NCI-H2081 (cell line): ENCODE results near the gene DPM2.

Experiments used
- DNase-seq, 2 experiments: peaks; one replicate each; lab custom pipeline; 2025; lab: John Stamatoyannopoulos, UW

DPM2 gene

DNA sequence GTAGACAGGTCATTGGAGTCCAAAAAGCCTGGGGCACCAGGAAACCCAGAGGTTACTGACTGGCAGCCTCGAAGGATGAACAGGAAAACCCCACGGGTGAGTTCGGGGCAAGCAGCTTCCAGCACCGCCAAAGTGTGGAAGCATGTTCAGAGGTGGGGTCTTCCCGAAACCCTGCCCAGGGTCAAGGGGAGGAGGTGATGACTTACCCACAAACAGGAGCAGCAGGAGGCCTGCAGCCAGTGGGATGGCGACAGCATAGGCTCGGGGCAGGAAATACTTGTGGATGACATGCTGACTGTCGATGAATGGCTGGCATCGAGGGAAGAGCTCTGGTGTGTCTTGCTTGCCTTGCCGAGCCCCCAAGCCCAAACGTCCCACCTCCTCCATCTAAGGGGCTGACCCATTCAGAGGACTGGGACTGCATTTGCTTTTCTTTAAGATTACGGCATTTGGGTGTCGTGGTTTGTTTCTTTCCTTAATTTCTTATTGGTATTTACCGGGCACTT, 1.3 kb downstream of the DPM2 start:
- DNase-seq: no peak

DNA sequence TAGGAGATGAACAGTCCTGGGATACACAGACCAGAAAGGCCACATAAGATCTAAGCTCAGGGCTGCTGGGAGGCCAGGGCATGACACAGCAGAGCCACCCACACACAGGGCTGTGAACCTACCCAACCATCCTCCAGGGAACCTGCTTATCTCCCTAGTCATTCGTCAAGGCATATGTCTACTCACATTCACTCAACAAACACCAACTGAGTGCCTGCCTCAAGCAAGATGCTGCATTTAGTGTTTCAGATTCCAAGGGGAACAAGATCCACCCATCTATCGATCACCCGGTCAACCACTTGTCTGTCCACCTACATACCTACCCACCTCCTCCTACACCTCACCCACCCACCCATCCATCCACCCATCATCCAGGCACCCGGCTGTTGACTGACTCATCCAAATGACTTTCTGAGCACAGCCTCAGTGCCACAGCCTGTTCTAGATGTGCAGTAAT, 1.9 kb downstream of the DPM2 start:
- no peak for DNase-seq

- DNase-seq: no peak
Measured at GRCh38 chr9:127934986-127935385, 2.7 kb downstream of the DPM2 start.

DNA sequence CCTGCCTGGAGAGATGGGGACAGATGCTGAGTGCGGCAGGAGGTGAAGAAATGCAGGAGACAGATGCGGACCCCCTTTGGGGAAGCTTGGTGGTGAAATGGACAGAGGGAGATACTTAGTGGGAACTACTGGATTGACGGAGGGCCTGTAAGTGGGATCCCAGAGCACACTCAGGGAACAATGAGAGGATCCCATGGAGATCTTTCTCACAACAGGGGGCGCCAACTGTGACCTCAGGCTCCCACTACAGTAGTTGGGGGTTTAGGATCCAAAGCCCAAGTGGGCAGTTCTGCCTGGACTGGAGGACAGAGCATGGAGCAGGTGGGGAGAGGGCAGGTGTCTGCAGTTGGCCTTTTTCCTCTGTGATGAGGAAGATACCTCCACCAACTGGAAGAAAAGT, 3.4 kb downstream of the DPM2 start:
- DNase-seq: no peak

DNA sequence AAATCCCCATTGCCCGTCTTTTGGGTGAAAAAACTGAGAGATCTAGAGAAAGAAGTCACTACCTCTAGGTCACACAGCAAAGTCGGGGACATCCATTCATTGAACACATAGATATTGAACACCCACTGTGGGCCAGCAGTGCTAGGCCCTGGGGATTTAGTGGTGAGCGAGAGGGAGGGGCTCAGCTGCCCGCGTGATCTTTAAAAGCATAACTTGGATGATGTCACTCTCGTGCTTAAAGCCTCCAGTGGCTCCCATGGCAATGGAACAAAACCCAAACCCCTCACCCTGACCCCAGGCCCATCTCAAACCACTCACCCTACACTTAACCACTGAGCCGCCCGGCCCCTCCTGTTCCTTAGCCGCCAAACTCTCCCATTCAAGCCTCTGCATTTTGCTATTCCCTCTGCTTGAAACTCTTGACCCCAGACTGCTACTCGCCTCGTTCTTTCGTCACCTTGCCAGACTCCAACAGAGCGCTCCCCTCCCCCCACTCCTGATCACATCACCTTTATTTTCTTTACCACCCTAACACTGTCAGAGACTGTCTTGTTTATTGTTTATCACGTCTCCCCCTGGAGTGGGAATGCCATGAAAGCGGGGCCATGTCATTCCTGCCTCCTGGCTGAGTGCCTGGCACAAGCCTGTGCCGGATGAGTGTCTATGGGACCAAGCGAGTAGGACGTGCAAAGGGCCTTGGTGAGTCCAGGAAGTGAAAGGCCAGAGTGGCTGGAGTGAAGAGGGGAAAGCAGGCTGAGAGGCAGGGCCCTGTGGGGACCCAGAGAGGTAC, 6.4 kb downstream of the DPM2 start:
- peak in 1 of 2 experiments; percentile 48 for DNase-seq

DNA sequence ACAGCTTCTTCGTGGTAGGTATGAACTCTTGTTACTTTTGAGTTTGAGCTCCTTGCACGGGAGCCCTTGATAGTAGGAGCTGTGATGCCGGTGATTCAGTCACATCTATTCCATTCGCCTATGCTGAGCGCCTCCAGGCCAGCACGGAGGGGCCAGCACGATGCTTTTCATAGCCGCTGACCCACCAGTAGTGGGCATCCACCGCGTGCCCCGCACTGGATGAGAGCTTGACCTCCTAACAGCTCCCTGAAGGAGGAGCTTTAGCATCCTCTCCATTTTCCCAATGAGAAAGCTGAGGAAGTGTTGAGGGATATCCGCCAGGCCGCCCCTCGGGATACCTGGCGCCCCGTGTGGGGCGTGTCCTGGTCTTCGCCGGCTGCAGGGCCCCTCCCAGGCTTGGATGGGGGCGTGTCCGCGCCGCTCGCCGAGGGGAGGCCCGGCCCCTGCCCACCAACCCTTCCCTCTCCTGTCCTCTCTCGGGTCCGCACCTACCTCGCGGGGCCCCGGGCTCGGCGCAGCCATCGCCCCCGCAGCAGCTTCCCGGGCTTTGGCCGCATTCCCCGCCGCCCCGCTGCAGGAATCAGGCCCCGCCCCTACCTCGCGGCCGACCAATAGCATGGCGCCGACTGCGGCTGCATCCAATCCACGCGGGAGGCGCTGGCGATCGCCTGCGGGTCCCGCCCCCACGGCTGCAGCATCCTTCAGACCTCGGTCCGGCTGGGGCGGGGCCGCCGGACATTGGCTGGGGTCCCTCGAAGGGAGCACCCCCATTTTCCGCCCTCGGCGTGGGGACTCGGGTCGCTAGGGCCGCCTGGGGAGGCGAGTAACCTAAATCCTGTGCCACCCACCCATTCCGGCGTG, 7.2 kb downstream of the DPM2 start, which contains the start of gene PIP5KL1:
PIP5KL1 (minus strand) TSS at position 547 of the 861 bp plus-strand sequence; CDS start at position 522, 25 bp downstream.
- peak; percentile 66 to 78 for DNase-seq

GRCh38 chr9:127929625-127929979, 8.1 kb downstream of the DPM2 start:
- no peak for DNase-seq

GRCh38 chr9:127928676-127929624, 8.7 kb downstream of the DPM2 start:
- DNase-seq: no peak

- DNase-seq: no peak
Measured at GRCh38 chr9:127927988-127928675, 9.5 kb downstream of the DPM2 start.

DNA sequence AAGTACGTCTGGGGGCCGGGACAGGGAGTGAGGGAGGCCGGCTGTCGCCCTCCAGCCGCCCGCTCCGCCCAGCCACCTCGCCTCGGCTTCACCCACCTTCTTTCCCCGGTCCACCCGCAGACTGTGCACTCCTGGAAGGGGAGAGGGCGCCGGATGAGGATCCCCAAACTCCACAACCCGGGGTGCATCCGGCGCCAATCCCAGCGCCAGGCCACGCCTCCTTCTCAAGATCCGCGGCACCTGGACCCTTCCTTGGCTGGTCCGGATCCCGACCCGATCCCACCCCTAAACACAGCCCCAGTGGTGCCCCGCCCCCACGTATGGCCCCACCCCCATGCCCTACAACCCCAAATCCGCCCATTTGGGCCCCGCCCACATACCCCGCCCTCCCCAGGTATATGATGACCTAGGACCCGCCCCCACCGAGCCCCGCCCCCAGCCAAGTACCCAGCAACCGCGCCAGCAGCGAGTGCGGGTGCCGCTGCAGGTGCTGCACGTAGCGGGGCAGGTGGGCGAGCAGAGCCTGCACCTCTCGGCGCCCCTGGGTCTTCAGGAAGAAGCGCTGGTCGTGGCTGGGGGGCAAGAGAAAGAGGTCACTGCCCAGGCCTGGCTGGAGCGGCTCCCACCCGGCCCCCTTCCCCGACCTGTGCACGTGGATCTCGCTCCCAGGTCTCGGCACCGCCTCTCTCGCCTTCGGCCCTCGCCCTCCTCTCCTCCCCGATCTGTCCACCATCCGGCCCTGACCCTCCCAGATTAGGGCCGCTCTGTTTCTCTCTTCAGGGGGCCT, 10.3 kb downstream of the DPM2 start:
- peak; percentile 16 to 20 for DNase-seq

- no peak for DNase-seq
Measured at GRCh38 chr9:127926906-127927200, 10.8 kb downstream of the DPM2 start.

DNA sequence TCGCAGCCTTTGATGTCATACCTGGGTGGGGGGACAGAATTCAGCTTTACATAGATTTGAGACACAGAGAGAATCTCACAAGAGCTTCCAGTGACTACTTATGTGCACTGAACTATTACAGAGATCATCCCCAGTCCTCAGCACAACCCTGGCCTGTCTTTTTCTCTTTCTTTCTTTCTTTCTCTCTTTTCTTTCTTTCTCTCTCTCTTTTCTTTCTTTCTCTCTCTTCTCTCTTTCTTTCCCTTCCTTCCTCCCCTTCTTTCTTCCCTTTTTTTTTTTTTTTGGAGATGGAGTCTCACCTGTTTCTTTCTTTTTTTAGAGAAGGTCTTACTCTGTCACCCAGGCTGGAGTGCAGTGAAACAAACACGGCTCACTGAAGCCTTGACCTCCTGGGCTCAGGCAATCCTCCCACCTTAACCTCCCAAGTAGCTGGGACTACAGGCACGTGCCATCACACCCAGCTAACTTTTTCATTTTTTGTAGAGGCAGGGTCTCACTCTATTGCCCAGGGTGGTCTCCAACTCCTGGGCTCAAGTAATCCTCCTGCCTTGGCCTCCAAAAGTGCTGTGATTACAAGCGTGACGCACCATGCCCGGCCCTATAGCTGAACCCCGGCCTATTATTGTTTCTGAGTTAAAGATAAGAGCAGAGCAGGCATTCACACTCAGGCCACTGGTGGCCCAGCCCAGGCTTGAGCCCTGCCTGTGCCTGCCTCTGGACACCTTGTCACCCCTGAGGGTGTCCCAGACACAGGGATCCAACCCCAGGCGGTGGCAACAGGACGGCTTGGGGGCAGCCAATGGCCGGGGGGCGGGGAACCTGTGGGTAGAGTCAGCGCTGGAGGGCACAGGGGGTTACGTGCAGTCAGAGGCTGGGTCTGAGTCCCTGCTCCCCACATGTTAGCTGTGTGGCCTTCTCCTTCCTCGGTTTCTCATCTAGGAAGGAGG, 11.4 kb downstream of the DPM2 start:
- DNase-seq: no peak

GRCh38 chr9:127924736-127925444, 12.8 kb downstream of the DPM2 start:
- DNase-seq: no peak

- DNase-seq: no peak
Measured at GRCh38 chr9:127923771-127924170, 13.9 kb downstream of the DPM2 start.

DNA sequence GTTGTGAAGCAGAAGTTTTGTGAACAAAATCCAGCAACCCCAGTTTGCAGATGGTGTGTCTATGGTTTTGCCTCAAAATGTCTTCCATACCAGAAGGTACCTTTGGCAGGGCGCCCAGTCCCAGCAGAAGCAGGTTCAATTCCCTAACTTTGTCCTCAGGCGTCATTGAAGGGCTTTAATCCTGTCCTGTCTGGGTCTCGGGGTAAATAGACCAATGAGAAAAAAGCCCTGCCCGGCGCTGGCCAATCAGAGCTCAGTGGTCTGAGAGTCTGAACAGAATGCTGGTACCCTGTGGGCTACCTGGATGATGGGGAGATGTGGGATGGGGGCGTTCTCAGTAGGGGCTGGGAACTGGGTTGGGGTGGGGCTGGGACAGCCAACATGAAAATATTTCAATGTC, 14.6 kb downstream of the DPM2 start:
- no peak for DNase-seq

DNA sequence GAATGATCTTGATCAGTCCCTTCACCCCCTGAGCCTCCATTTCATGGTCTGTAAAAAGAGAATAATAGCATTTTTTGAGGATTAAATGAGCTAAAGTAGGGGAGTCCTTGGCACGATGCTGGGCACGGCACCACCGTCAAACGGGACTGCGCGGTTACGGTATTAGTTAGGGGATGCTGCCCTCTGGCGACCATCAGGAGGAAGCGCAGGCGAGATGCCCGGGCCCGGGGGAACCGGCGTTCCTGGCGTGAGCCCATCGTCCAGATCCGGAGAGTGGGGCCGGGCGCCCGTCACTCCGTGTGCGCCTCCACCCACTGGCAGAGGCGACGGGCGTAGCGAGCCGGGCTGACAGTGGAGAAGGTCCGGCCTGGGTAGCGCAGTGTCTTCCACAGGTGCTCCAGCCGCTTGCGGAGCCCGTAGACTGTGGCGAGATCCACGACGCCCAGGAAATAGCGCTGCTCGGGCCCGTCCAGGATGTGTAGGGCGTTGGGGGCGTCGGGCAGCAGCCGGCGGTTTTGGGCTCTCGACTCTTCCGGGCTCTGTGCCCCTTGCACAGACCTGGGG, 16.0 kb downstream of the DPM2 start:
- DNase-seq: peak; percentile 30 to 53

- DNase-seq: no peak
Measured at GRCh38 chr9:127920794-127921193, 16.9 kb downstream of the DPM2 start.

GRCh38 chr9:127919253-127919815, 18.3 kb downstream of the DPM2 start:
- no peak for DNase-seq
